Chondrocyte (in vitro differentiated cells): ENCODE results near the gene PLD4. TPM values are rescaled to one million over a fixed set of nuclear protein-coding genes. Genes with fewer than 3 reads are reported as not detected.

Experiments used
- DNase-seq: peaks from one replicate; pipeline ENCODE4 v3.0.0; 2021; ENCODE audit warnings: mixed read lengths, low spot score
- H3K27ac Mint-ChIP-seq: one replicate; pipeline ENCODE4 v1.8.0; 2021; ENCODE audit warnings: mild to moderate bottlenecking, moderate library complexity, mixed read lengths; ENCODE audit not compliant: unreplicated experiment
- H3K27me3 Mint-ChIP-seq: 2 replicates; pipeline ENCODE4 v1.8.0; 2021; ENCODE audit warnings: low read depth, mixed read lengths
- H3K36me3 Mint-ChIP-seq: 2 replicates; pipeline ENCODE4 v1.8.0; 2021; ENCODE audit warnings: low read depth, mixed read lengths
- H3K4me1 Mint-ChIP-seq: 2 replicates; pipeline ENCODE4 v1.8.0; 2021; ENCODE audit warnings: low read depth, mild to moderate bottlenecking, mixed read lengths
- H3K4me3 Mint-ChIP-seq: one replicate; pipeline ENCODE4 v1.8.0; 2021; ENCODE audit warnings: mild to moderate bottlenecking, moderate library complexity, mixed read lengths; ENCODE audit not compliant: unreplicated experiment
- H3K9me3 Mint-ChIP-seq: 2 replicates; pipeline ENCODE4 v1.8.0; 2021; ENCODE audit warnings: low read depth, mixed read lengths
- total RNA-seq: library from RNA; stranded (reverse); gene quantifications from 3 replicates; pipeline ENCODE4 v1.2.1, GENCODE V29; 2021
- TF ChIP-seq, protein P1 (sequence below): fragments of 200-600 bp; sonication (generic); IDR thresholded peaks from 2 replicates; pipeline ENCODE4 v1.5.0; 2021; ENCODE audit warnings: antibody characterized with exemption, mild to moderate bottlenecking, moderate library complexity

Gene PLD4
- total RNA-seq, 1 donor from 2014 or later: 0.10 TPM

DNA sequence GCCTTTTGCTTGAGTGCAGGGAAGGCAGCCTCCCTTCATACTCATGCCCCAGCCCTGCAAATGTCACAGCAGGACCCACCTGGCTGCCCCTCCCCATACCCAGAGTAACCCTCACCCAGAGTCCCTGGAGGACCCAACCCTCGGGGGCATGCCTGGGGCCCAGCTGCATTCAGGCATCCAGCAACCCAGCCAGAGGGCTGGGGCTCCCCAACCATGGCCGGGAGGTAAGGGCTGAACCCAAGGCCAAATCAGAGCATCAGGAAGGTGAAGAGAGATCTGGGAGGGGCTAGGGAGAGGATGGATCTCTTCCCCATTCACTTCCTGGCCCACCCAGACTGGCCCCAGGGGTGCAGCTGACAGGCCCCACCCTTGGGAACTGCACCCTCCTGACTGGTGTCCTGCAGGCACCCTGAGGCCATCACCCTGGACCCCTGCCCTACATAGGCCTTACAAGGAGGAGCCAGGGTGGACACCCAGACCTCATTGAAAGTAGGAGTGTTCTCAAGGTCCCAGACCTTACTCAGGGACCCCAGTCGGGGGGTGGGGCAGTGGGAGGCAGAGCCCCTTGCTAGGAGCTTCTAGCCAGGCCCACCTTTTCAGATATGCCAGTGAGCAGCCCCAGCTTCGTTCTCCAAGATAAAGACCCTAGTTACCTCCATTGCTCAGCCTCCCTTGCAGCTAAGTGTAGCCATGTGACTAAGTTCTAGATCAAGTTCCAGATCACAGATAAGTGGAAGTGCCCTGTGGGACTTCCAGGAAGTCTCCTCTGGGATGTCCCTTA lies 849 bp upstream of the PLD4 start:
- Mint-ChIP-seq H3K27me3 (no peaks in the 10 kb centered on the region), H3K27ac (no peak overlapping the region), H3K36me3 (no peaks in the 10 kb centered on the region), H3K4me3 (no peak overlapping the region), H3K4me1 (no peaks in the 10 kb centered on the region), H3K9me3 (peaks cover 3% of the 10 kb centered on the region)
- DNase-seq: no peak
- TF ChIP-seq, protein P1, sequence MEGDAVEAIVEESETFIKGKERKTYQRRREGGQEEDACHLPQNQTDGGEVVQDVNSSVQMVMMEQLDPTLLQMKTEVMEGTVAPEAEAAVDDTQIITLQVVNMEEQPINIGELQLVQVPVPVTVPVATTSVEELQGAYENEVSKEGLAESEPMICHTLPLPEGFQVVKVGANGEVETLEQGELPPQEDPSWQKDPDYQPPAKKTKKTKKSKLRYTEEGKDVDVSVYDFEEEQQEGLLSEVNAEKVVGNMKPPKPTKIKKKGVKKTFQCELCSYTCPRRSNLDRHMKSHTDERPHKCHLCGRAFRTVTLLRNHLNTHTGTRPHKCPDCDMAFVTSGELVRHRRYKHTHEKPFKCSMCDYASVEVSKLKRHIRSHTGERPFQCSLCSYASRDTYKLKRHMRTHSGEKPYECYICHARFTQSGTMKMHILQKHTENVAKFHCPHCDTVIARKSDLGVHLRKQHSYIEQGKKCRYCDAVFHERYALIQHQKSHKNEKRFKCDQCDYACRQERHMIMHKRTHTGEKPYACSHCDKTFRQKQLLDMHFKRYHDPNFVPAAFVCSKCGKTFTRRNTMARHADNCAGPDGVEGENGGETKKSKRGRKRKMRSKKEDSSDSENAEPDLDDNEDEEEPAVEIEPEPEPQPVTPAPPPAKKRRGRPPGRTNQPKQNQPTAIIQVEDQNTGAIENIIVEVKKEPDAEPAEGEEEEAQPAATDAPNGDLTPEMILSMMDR: no peak

- Mint-ChIP-seq H3K9me3 (peaks cover 3% of the 10 kb centered on the region), H3K4me1 (no peaks in the 10 kb centered on the region), H3K36me3 (no peaks in the 10 kb centered on the region), H3K4me3 (no peak overlapping the region), H3K27ac (no peak overlapping the region), H3K27me3 (no peaks in the 10 kb centered on the region)
- TF ChIP-seq, protein P1: no peak
- DNase-seq: no peak
Measured at GRCh38 chr14:104925214-104925854, 655 bp downstream of the PLD4 start.

DNA sequence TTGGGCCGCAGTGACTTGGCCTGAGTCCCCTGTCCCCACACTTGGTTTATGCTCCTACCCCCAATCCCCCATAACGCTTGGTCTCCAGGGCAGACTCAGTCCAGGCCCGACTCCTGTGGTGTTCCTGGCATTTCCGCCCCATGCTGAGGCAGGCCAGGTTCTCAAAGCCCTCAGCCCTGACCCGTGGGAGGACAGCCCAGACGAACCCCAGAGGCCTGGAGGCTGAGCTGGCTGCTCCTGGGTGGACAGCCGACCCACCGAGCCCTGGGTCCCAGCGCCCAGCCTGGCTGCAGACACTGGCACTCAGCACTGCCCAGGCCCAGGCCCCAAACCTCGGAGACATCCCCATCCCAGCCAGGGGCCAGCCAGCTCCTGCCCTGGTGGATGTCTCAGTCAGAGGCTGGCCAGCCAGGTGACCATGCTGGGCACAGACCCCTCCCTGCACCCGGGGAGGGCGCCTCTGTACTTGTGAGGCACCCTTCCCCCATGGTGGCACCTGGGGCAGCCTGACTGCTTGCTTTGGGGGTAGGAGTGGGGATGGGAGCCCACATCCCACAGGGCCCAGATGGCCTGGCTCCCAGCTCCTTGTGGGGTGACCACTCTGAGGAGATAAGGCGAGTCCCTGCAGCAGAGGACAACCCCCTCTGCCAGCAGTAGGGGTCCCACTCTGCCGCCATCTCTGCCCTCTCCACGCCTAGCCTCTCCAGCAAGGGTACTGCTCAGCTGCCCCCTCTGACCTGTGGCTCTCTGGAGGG lies 1.4 kb downstream of the PLD4 start:
- H3K9me3 Mint-ChIP-seq: peaks cover 3% of the 10 kb centered on the region
- peak; percentile 89 for DNase-seq
- H3K27ac Mint-ChIP-seq: no peak overlapping the region
- no peaks in the 10 kb centered on the region for H3K36me3 Mint-ChIP-seq
- H3K4me3 Mint-ChIP-seq: no peak overlapping the region
- no peaks in the 10 kb centered on the region for H3K4me1 Mint-ChIP-seq
- TF ChIP-seq, protein P1: no peak
- H3K27me3 Mint-ChIP-seq: no peaks in the 10 kb centered on the region

DNA sequence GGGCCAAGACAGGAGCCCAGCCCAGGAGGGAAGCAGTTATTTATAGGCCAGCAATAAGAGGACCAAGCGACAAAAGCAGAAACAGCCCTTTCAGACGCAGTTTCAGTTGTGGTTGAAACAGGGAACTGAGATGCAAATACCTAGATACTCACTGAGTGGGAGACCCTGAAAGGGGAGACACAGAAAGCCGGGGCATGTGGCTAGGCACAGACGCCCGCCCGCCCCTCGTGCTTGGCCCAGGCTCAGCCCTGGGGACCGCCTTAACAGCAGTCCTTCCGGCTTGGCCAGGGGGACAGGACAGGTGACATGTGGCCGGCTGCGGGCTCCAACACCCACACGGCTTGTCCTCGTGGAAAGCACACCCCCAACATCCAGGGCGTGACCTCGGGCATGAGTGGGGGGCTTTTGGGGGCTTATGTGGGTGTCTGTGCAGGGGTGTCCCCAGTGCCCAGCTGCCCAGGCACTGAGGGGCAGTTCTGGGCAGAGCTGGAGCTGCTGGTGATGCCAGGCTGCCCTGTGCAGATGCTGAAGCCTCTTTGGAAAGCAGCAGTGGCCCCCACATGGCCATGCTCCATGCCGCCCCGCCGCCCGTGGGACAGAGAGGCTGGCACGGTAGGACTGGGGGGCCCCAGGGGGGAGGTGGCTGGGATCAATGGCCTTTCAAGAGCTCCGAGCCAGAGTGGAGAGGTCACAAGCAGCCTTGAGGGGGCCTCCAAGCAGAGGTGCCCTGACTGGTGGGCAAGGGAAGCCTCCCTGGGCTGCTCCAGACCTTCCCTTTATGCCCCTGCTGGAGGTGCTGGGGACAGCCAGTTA lies 2.1 kb downstream of the PLD4 start:
- Mint-ChIP-seq H3K4me1 (no peaks in the 10 kb centered on the region), H3K9me3 (peaks cover 3% of the 10 kb centered on the region), H3K27me3 (no peaks in the 10 kb centered on the region), H3K4me3 (no peak overlapping the region), H3K27ac (no peak overlapping the region), H3K36me3 (no peaks in the 10 kb centered on the region)
- DNase-seq: peak; percentile 90
- TF ChIP-seq, protein P1: peak; percentile 20
